Fibroblast of lung (primary cell): ENCODE data around the gene SMC3. TPM values are rescaled to one million over a fixed set of nuclear protein-coding genes. Genes with fewer than 3 reads are reported as not detected.

Experiments
- DNase-seq, 2 donors: peaks; one replicate each; pipeline versions ENCODE4 v3.0.0 to v3.0.0-alpha.2; 2010; ENCODE audit warnings: low read depth in 2 of 2
- H2AFZ ChIP-seq: 2 replicates; pipeline ENCODE4 v1.5.1; 2012; ENCODE audit warnings: low read length, control low read depth, inconsistent platforms
- H3K27ac ChIP-seq: 2 replicates; pipeline ENCODE4 v1.5.1; 2011; ENCODE audit warnings: low read length, control low read depth; ENCODE audit not compliant: insufficient read depth
- H3K27me3 ChIP-seq: 2 replicates; pipeline ENCODE4 v1.5.1; 2011; ENCODE audit warnings: mild to moderate bottlenecking, low read length; ENCODE audit not compliant: control insufficient read depth, insufficient read depth
- H3K36me3 ChIP-seq: 2 replicates; pipeline ENCODE4 v1.5.1; 2011; ENCODE audit warnings: low read length; ENCODE audit not compliant: control insufficient read depth, insufficient read depth
- H3K4me1 ChIP-seq: 2 replicates; pipeline ENCODE4 v1.5.1; 2011; ENCODE audit warnings: low read length; ENCODE audit not compliant: control insufficient read depth, insufficient read depth; ENCODE audit errors: extremely low read depth
- H3K4me2 ChIP-seq: 2 replicates; pipeline ENCODE4 v1.5.1; 2011; ENCODE audit warnings: low read length, control low read depth; ENCODE audit not compliant: insufficient read depth; ENCODE audit errors: extremely low read depth
- H3K4me3 ChIP-seq, 4 experiments: fragments of 200-600 bp in 1 of 4; sonication (generic) in 1 of 4; replicated peaks in 1 of 4; 2 replicates each; pipeline ENCODE4 v1.5.1; 2011 to 2016; ENCODE audit warnings: low read length in 4 of 4, low read depth in 3 of 4, mild to moderate bottlenecking in 3 of 4, control low read depth in 2 of 4, inconsistent platforms in 1 of 4, mixed read lengths in 1 of 4; ENCODE audit not compliant: insufficient read depth in 1 of 4; ENCODE audit errors: control extremely low read depth in 1 of 4
- H3K79me2 ChIP-seq: 2 replicates; pipeline ENCODE4 v1.5.1; 2012; ENCODE audit warnings: mild to moderate bottlenecking, low read length, inconsistent platforms; ENCODE audit not compliant: control insufficient read depth, insufficient read depth
- H3K9ac ChIP-seq: 2 replicates; pipeline ENCODE4 v1.5.1; 2011; ENCODE audit warnings: mild to moderate bottlenecking, low read length, control low read depth; ENCODE audit not compliant: insufficient read depth
- H3K9me3 ChIP-seq: 2 replicates; pipeline ENCODE4 v1.5.1; 2012; ENCODE audit warnings: low read depth, low read length; ENCODE audit not compliant: control insufficient read depth, insufficient read depth
- H4K20me1 ChIP-seq: 2 replicates; pipeline ENCODE4 v1.5.1; 2011; ENCODE audit warnings: low read length; ENCODE audit not compliant: control insufficient read depth, insufficient read depth; ENCODE audit errors: extremely low read depth
- CTCF ChIP-seq, 2 donors: IDR thresholded peaks in 1 of 2; conservative IDR thresholded peaks in 1 of 2; 1 replicate in 1 of 2; 2 replicates in 1 of 2; pipeline ENCODE4 v1.5.1; 2011 to 2012; ENCODE audit warnings: low read length in 2 of 2, control low read depth in 1 of 2, inconsistent platforms in 1 of 2, low read depth in 1 of 2, mild to moderate bottlenecking in 1 of 2
- EZH2 ChIP-seq: IDR thresholded peaks from 2 replicates; pipeline ENCODE4 v1.5.1; 2012; ENCODE audit warnings: low read length, control low read depth, mild to moderate bottlenecking; ENCODE audit errors: missing control alignments
- polyA plus RNA-seq, 2 donors: library from polyadenylated mRNA; depleted of rRNA in 1 of 2; stranded (reverse) in 1 of 2; unstranded in 1 of 2; fragments of >200 nt; gene quantifications; 2 replicates each; pipeline ENCODE4 v1.2.1, GENCODE V29; 2011 to 2012; ENCODE audit warnings: missing spikeins in 1 of 2
- total RNA-seq: library from RNA; depleted of rRNA; stranded (reverse); fragments of >200 nt; gene quantifications from 2 replicates; pipeline ENCODE4 v1.2.1, GENCODE V29; 2014

The SMC3 gene
- total and polyA plus RNA-seq, 2 donors (not counting 1 experiment from before 2014, with no cell fraction given), result 25.9 to 31.9 TPM

DNA sequence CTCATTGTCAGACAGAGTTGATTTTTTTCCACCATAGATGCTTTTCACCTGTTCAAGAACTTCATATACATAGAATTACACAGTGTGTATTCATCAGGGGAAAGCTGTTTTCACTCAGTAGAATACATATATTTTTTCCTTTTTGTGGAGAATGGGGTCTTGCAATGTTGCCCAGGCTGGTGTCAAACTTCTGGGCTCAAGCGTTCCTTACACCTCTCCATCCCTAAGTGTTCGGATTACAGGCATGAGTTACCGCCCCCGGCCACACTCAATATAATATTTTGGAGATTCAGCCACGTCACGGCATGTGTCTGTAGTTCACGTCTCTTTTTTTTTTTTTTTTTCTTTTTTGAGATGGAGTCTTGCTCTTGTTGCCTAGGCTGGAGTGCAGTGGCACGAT is 7.5 kb upstream of the SMC3 start:
- no peak overlapping the region for H3K27ac ChIP-seq
- TF ChIP-seq EZH2 (no peak), CTCF (conservative IDR thresholded peaks at IDR 0.05 in 1 of 2, IDR thresholded peaks at IDR 0.05 in 1 of 2; ENCODE audit: low read depth in 1 of 2, low read length in 2 of 2) (no peak)

GRCh38 chr10:110561292-110561691 is 6.2 kb upstream of the SMC3 start:
- H3K4me2 ChIP-seq, result no peak overlapping the region
- TF ChIP-seq EZH2 (no peak), CTCF (conservative IDR thresholded peaks at IDR 0.05 in 1 of 2, IDR thresholded peaks at IDR 0.05 in 1 of 2; ENCODE audit: low read depth in 1 of 2, low read length in 2 of 2) (no peak)
- no peak overlapping the region for H3K27ac ChIP-seq
- H3K9me3 ChIP-seq, result no peaks in the 10 kb centered on the region
- H3K27me3 ChIP-seq, result no peaks in the 10 kb centered on the region
- H3K9ac ChIP-seq, result no peak overlapping the region
- H3K36me3 ChIP-seq, result no peaks in the 10 kb centered on the region
- H3K79me2 ChIP-seq, result no peaks in the 10 kb centered on the region
- H3K4me3 ChIP-seq, result no peak overlapping the region
- no peaks in the 10 kb centered on the region for H3K4me1 ChIP-seq
- H2AFZ ChIP-seq, result no peak overlapping the region
- DNase-seq, result no peak
- H4K20me1 ChIP-seq, result no peaks in the 10 kb centered on the region

More for the DNA sequence above, 7.5 kb upstream of the SMC3 start:
- H4K20me1 ChIP-seq, result no peaks in the 10 kb centered on the region
- H3K27me3 ChIP-seq, result no peaks in the 10 kb centered on the region
- no peak overlapping the region for H3K4me3 ChIP-seq
- H2AFZ ChIP-seq, result no peak overlapping the region
- no peaks in the 10 kb centered on the region for H3K4me1 ChIP-seq
- no peak for DNase-seq
- no peak overlapping the region for H3K9ac ChIP-seq
- H3K79me2 ChIP-seq, result no peaks in the 10 kb centered on the region
- H3K4me2 ChIP-seq, result no peak overlapping the region
- H3K9me3 ChIP-seq, result no peaks in the 10 kb centered on the region
- no peaks in the 10 kb centered on the region for H3K36me3 ChIP-seq

- H3K27ac ChIP-seq, result no peak overlapping the region
- no peaks in the 10 kb centered on the region for H3K9me3 ChIP-seq
- no peaks in the 10 kb centered on the region for H3K79me2 ChIP-seq
- no peaks in the 10 kb centered on the region for H4K20me1 ChIP-seq
- H3K4me2 ChIP-seq, result no peak overlapping the region
- peak in 1 of 2 donors; percentile 17 for DNase-seq
- no peaks in the 10 kb centered on the region for H3K27me3 ChIP-seq
- TF ChIP-seq EZH2, result no peak
- no peak for TF ChIP-seq CTCF (conservative IDR thresholded peaks at IDR 0.05 in 1 of 2, IDR thresholded peaks at IDR 0.05 in 1 of 2; ENCODE audit: low read depth in 1 of 2, low read length in 2 of 2)
- no peaks in the 10 kb centered on the region for H3K36me3 ChIP-seq
- H2AFZ ChIP-seq, result no peak overlapping the region
- no peak overlapping the region for H3K4me3 ChIP-seq
- H3K4me1 ChIP-seq, result no peaks in the 10 kb centered on the region
- H3K9ac ChIP-seq, result no peak overlapping the region
Measured at GRCh38 chr10:110562348-110562747, 5.1 kb upstream of the SMC3 start.
